Panc1 (cell line): Measurements from ENCODE around the gene AMDHD2.

Experiments
- POLR2AphosphoS5 ChIP-seq: IDR thresholded peaks from 2 replicates; pipeline ENCODE4 v1.6.1; 2012; ENCODE audit warnings: mild to moderate bottlenecking, low read depth, low read length, moderate library complexity
- SIN3A ChIP-seq: IDR thresholded peaks from 2 replicates; pipeline ENCODE4 v1.6.1; 2012; ENCODE audit warnings: low read depth, mild to moderate bottlenecking, low read length, moderate library complexity, borderline replicate concordance; ENCODE audit not compliant: insufficient read depth
- TCF7L2 ChIP-seq: IDR thresholded peaks from 2 replicates; pipeline ENCODE4 v1.6.1; 2011; ENCODE audit warnings: mild to moderate bottlenecking, low read depth, low read length, inconsistent platforms
- TF ChIP-seq, protein P1 (sequence below): fragments of 450-650 bp; IDR thresholded peaks from 2 replicates; pipeline ENCODE4 v1.5.1; 2017; ENCODE audit warnings: mild to moderate bottlenecking
- TF ChIP-seq, protein P2 (sequence below), 2 experiments: IDR thresholded peaks; 2 replicates each; pipeline ENCODE4 v1.6.1; 2011 to 2012; ENCODE audit warnings: low read depth in 2 of 2, control low read depth in 1 of 2, low read length in 1 of 2, mild to moderate bottlenecking in 1 of 2, moderate library complexity in 1 of 2; ENCODE audit not compliant: insufficient read depth in 1 of 2

DNA sequence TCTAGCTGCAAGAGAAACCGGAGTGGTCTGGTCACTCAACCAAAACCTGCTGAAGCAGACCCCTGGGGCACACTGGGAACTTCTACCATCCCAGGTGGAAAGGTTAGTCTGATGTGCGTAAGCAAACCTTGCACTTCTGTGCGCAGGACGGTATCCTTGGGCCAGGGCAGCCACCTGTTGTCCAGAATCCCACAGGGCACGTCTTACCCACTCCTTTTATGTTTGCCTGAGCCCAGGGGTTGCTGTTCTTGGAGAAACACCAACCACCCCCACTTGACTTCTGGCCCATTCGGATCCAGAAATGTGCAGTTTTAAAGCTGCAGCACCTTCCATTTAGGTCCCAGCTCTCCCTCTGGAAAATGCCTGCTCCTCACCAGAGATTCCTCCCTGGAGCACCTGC, 26.6 kb upstream of the AMDHD2 start:
- TF ChIP-seq, protein P1, sequence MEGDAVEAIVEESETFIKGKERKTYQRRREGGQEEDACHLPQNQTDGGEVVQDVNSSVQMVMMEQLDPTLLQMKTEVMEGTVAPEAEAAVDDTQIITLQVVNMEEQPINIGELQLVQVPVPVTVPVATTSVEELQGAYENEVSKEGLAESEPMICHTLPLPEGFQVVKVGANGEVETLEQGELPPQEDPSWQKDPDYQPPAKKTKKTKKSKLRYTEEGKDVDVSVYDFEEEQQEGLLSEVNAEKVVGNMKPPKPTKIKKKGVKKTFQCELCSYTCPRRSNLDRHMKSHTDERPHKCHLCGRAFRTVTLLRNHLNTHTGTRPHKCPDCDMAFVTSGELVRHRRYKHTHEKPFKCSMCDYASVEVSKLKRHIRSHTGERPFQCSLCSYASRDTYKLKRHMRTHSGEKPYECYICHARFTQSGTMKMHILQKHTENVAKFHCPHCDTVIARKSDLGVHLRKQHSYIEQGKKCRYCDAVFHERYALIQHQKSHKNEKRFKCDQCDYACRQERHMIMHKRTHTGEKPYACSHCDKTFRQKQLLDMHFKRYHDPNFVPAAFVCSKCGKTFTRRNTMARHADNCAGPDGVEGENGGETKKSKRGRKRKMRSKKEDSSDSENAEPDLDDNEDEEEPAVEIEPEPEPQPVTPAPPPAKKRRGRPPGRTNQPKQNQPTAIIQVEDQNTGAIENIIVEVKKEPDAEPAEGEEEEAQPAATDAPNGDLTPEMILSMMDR = no peak
- TF ChIP-seq TCF7L2 = no peak
- TF ChIP-seq, protein P2, sequence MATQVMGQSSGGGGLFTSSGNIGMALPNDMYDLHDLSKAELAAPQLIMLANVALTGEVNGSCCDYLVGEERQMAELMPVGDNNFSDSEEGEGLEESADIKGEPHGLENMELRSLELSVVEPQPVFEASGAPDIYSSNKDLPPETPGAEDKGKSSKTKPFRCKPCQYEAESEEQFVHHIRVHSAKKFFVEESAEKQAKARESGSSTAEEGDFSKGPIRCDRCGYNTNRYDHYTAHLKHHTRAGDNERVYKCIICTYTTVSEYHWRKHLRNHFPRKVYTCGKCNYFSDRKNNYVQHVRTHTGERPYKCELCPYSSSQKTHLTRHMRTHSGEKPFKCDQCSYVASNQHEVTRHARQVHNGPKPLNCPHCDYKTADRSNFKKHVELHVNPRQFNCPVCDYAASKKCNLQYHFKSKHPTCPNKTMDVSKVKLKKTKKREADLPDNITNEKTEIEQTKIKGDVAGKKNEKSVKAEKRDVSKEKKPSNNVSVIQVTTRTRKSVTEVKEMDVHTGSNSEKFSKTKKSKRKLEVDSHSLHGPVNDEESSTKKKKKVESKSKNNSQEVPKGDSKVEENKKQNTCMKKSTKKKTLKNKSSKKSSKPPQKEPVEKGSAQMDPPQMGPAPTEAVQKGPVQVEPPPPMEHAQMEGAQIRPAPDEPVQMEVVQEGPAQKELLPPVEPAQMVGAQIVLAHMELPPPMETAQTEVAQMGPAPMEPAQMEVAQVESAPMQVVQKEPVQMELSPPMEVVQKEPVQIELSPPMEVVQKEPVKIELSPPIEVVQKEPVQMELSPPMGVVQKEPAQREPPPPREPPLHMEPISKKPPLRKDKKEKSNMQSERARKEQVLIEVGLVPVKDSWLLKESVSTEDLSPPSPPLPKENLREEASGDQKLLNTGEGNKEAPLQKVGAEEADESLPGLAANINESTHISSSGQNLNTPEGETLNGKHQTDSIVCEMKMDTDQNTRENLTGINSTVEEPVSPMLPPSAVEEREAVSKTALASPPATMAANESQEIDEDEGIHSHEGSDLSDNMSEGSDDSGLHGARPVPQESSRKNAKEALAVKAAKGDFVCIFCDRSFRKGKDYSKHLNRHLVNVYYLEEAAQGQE (IDR thresholded peaks at IDR 0.05; ENCODE audit: insufficient read depth in 1 of 2, low read depth in 2 of 2, low read length in 1 of 2) = no peak
- no peak for TF ChIP-seq POLR2AphosphoS5
- no peak for TF ChIP-seq SIN3A
